ENCODE data around the gene ANKRD28.
"Not testable (repeated sequence)": the region's sequence is repeated elsewhere in the genome, so short reads cannot be mapped to it uniquely, and the experiment has no call there.

The ANKRD28 gene

GRCh38 chr3:15769256-15769915 lies 28.4 kb downstream of the ANKRD28 start:
- DNase-seq = no peak

GRCh38 chr3:15768421-15769255 lies 29.1 kb downstream of the ANKRD28 start:
- DNase-seq = no peak

- no peak for DNase-seq
These were observed 31.4 kb downstream of the ANKRD28 start for GRCh38 chr3:15766406-15766805.

- no peak for DNase-seq
These were observed 39.5 kb downstream of the ANKRD28 start for GRCh38 chr3:15758295-15758694.

GRCh38 chr3:15757824-15758223 lies 40.0 kb downstream of the ANKRD28 start:
- DNase-seq = no peak

GRCh38 chr3:15756505-15756904 lies 41.3 kb downstream of the ANKRD28 start:
- no peak for DNase-seq

GRCh38 chr3:15755780-15756179 lies 42.0 kb downstream of the ANKRD28 start:
- no peak for DNase-seq

- DNase-seq = no peak
These were observed 42.6 kb downstream of the ANKRD28 start for GRCh38 chr3:15755181-15755580.

GRCh38 chr3:15754047-15754446 lies 43.7 kb downstream of the ANKRD28 start:
- DNase-seq = no peak

- no peak for DNase-seq
These were observed 44.6 kb downstream of the ANKRD28 start for GRCh38 chr3:15753056-15753710.

- no peak for DNase-seq
These were observed 46.9 kb downstream of the ANKRD28 start for GRCh38 chr3:15750879-15751278.

GRCh38 chr3:15750143-15750542 lies 47.6 kb downstream of the ANKRD28 start:
- no peak for DNase-seq

- DNase-seq = not testable (repeated sequence)
These were observed 51.9 kb downstream of the ANKRD28 start for GRCh38 chr3:15745896-15746295.

- no peak for DNase-seq
These were observed 53.6 kb downstream of the ANKRD28 start for GRCh38 chr3:15744176-15744575.

- no peak for DNase-seq
These were observed 54.2 kb downstream of the ANKRD28 start for GRCh38 chr3:15743587-15744009.

- not testable (repeated sequence) for DNase-seq
These were observed 55.5 kb downstream of the ANKRD28 start for GRCh38 chr3:15742236-15742635.

- DNase-seq = not testable (repeated sequence)
These were observed 59.2 kb downstream of the ANKRD28 start for GRCh38 chr3:15738616-15739005.

- DNase-seq = no peak
These were observed 66.8 kb downstream of the ANKRD28 start for GRCh38 chr3:15731024-15731423.

- DNase-seq = no peak
These were observed 69.0 kb downstream of the ANKRD28 start for GRCh38 chr3:15728766-15729165.

- no peak for DNase-seq
These were observed 70.9 kb downstream of the ANKRD28 start for GRCh38 chr3:15726881-15727280.

GRCh38 chr3:15726043-15726442 lies 71.7 kb downstream of the ANKRD28 start:
- DNase-seq = no peak

GRCh38 chr3:15724446-15724845 lies 73.3 kb downstream of the ANKRD28 start:
- no peak for DNase-seq

- no peak for DNase-seq
These were observed 74.2 kb downstream of the ANKRD28 start for GRCh38 chr3:15723624-15723884.

All from stimulated activated naive CD4-positive, alpha-beta T cell (primary cell).